Astrocyte of the spinal cord (primary cell): ENCODE data around the gene CNOT6.

Experiments used
- DNase-seq: peaks from one replicate; pipeline ENCODE4 v3.0.0; 2011; ENCODE audit warnings: low read depth, low spot score
- H3K4me3 ChIP-seq: 2 replicates; pipeline ENCODE4 v1.5.1; 2011; ENCODE audit warnings: low read depth, mild to moderate bottlenecking, low read length, moderate library complexity
- in situ Hi-C: cut with HindIII; loops from 2 replicates; pipeline ENCODE4 v1.10.0; 2017; ENCODE audit warnings: low sequenced_read_pairs
- TF ChIP-seq, protein P1 (sequence below): IDR thresholded peaks from 2 replicates; pipeline ENCODE4 v1.5.1; 2012; ENCODE audit warnings: low read depth, mild to moderate bottlenecking, low read length, inconsistent platforms

CNOT6 gene

DNA sequence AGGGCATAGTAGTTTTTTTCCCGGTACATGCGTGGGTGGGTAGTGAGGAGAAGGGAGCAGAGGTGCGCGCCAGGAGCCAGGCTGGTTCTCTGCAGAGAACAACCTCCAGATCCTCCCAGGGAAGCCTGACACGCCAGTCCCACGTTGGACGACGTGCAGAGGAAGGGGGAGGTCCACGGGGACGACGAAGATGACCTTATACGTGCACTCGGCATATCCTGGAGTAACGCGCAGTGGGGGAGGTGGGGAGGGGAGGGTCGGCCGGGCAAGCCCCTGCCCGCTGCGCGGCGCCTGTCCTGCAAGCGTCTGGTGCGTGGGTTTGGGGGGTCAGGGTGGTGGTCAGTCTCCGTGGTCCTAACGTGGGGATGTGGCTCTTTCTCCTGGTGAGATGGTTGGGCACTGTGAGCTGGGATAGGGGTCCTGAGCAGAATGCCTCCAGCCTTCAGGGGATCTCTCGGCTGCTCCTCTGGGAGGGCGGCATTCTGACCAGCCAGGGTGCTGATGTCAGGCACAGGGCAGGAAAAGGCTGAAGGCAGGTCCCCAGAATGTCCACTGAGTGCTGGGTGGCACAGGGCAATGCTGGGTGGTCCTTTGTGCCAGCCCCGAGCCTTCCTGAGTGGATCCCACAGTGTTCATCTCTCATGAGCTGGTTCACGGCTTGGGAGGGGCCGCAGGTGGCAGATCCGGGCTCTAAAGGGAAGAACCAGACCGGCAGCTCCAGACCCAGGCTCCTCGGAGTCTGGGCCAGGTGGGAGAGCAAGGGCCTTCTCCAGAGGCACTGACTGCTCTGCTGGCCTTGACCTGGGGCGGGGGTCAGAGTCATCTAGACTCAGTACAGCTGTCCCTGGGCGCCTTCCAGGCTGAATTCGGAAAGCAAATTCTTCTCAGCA is 107.7 kb downstream of the CNOT6 start:
- H3K4me3 ChIP-seq: no peak overlapping the region
- no peak for DNase-seq
- TF ChIP-seq, protein P1, sequence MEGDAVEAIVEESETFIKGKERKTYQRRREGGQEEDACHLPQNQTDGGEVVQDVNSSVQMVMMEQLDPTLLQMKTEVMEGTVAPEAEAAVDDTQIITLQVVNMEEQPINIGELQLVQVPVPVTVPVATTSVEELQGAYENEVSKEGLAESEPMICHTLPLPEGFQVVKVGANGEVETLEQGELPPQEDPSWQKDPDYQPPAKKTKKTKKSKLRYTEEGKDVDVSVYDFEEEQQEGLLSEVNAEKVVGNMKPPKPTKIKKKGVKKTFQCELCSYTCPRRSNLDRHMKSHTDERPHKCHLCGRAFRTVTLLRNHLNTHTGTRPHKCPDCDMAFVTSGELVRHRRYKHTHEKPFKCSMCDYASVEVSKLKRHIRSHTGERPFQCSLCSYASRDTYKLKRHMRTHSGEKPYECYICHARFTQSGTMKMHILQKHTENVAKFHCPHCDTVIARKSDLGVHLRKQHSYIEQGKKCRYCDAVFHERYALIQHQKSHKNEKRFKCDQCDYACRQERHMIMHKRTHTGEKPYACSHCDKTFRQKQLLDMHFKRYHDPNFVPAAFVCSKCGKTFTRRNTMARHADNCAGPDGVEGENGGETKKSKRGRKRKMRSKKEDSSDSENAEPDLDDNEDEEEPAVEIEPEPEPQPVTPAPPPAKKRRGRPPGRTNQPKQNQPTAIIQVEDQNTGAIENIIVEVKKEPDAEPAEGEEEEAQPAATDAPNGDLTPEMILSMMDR: no peak
- in situ Hi-C loops: no loop called here

DNA sequence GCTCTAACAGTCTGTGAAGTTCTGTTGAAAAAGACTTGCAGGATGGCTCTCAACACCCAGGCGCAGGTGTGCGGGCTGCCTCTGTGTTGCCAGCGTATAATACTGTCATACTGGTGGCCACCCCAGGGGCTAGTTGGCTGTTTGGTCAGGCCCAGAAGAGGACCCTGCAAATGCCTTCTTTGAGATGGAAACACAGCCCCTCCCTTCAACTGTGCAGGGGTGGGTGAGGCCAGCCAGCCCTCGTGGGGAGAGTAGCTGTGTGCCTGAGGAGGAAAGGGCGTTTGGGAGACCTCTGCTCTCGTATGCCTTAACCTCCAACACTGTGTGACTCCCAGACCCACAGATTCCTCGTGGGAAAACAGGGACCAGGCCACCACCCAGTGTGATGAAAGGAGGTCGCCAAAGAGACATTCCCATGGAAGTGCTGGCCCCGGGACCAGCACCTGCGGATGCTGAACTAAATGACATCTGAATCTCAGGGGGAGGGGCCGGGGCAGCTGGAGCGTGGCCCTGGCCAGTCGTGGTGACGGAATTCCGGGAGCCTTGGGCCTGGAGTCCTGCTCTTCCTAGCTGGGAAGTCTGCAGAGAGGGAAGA is 108.4 kb downstream of the CNOT6 start:
- no peak overlapping the region for H3K4me3 ChIP-seq
- no peak for DNase-seq
- TF ChIP-seq, protein P1: no peak
- in situ Hi-C loops: no loop called here

DNA sequence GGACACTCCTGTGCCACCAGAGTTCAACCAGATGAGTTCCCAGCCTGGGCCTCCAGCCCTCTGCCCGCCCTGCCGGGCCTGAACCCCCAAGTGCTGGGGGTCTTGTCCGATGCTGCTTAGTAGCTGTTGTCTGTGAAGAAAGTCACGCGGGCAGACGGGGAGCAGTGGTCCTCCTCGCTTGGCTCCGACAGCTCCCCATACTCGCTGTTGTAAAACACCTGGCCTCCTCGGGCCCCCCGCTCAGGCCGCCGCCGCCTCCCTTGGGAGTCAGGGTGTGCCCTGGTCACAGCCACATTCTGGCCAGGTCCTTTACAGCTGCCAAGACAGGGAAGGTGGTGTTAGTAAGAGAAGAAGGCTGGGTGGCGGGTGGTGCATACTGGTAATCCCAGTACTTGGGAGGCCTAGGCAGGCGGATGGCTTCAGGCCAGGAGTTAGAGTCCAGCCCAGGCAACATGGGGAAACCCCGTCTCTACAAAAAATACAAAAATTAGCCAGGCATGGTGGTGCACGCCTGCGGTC is 109.0 kb downstream of the CNOT6 start:
- H3K4me3 ChIP-seq: no peak overlapping the region
- in situ Hi-C loops: no loop called here
- TF ChIP-seq, protein P1: no peak
- no peak for DNase-seq

DNA sequence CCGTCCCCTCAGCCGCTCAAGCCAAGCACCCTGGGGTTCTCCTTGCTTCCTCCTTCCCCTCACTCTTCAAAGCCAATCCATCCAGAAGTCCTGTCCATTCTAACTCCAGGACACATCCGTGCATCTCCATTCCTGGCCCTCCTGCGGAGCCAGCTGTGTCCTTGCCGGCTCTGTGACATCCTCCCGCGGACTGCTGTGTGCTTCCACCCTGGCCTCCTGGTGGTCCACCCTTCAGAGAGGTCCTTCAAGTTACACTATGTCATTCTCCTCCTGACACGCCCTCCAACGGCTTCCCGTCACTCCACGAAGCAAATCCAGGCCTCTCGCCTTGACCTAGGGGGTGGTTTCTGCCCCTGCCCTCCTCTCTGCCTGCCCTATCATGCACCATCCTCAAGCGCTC is 110.1 kb downstream of the CNOT6 start:
- in situ Hi-C loops: no loop called here
- TF ChIP-seq, protein P1: no peak

DNA sequence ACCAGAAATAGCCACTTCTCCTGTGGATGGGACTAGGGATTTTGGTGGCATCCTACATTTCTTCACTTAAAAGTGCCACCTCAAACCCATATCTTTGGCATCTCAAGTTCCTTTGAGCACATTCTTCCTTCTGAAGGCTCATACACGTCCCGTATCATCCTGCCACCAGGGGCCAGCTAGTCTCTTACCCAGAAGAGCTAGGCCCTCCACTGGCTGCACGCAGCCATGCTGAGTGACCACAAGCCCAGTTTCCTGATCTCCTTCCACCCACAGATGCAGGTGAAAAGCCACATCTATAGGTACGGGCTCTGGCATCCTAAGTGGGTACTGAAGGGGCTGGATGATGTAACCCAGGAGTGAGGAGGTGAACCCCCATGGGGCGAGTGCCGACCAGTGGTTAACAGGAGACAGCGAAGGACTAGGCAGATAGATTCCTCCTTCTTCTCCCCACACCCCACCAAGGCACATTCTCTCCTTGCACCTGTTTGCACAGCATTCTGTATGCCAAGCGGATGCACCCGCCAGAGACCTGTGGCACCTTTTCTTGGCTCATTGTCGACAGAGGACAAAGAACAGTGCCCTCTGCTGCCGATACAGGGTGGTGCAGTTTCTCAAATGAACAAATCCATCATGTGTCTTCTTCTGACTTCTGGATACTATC is 111.5 kb downstream of the CNOT6 start:
- no peak overlapping the region for H3K4me3 ChIP-seq
- DNase-seq: peak; percentile 53
- TF ChIP-seq, protein P1: peak; percentile 81
- in situ Hi-C loops: no loop called here

More for the DNA sequence above, 110.1 kb downstream of the CNOT6 start:
- H3K4me3 ChIP-seq: no peak overlapping the region
- no peak for DNase-seq

DNA sequence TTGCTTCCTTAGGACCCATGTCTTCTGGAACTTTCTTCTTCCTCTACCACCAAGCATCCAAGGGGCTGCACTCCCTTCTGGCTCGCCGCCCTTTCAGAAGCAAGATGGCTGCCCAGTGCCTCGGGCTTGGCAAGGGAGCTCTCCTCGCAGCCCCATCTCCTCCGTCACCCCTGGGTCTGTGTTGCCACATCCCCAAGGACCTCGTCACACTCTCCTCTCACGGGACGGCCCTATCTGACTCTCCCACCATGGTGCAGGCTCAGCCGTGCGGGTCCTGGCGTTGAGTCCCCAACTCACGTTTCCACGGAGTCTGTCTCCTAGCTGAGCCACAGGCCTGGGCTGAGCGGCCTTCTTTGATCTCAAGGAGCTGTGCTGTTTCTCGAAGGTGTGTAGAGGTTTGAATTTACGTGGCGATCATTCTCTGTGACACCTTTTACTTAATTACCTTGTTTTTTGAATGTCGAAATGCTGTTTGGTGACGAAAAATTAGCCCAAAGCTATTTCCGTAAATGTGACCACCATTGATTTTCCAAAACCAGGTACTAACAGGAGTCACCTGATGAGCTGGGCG is 112.1 kb downstream of the CNOT6 start:
- in situ Hi-C loops: no loop called here
- no peak overlapping the region for H3K4me3 ChIP-seq
- no peak for DNase-seq
- TF ChIP-seq, protein P1: no peak
